Mucosa of descending colon (tissue), 3 donors: ENCODE results near the gene EGLN3. TPM values are rescaled to one million over a fixed set of nuclear protein-coding genes. Genes with fewer than 3 reads are reported as not detected.

ENCODE experiments used
- ATAC-seq: fragments of 200-7000 bp; cut with Tn5 transposase; one replicate; pipeline ENCODE4 v1.9.1; 2020; ENCODE audit warnings: mild to moderate bottlenecking, moderate library complexity
- DNase-seq, 3 donors: peaks; one replicate each; pipeline ENCODE4 v3.0.0-alpha.2; 2020
- H3K36me3 ChIP-seq: fragments of 200-600 bp; one replicate; pipeline ENCODE4 v1.8.0; 2021; ENCODE audit warnings: low read depth, mild to moderate bottlenecking
- H3K4me1 ChIP-seq: fragments of 200-600 bp; one replicate; pipeline ENCODE4 v1.8.0; 2021; ENCODE audit warnings: low read depth, mild to moderate bottlenecking
- H3K4me3 ChIP-seq: fragments of 200-600 bp; one replicate; pipeline ENCODE4 v1.8.0; 2021; ENCODE audit warnings: mild to moderate bottlenecking
- H3K9me3 ChIP-seq: fragments of 200-600 bp; one replicate; pipeline ENCODE4 v1.8.0; 2021; ENCODE audit warnings: mild to moderate bottlenecking
- intact Hi-C, 2 donors: fragments of 100-400 bp; cut with DNase I in 1 of 2; cut with micrococcal nuclease in 1 of 2; formaldehyde crosslinking; loops; one replicate each; pipeline versions ENCODE4 v1.11.0 to v1.11.1; 2022; cut with DNase I, micrococcal nuclease
- total RNA-seq, 3 donors: library from RNA; stranded (reverse); fragmentation: NEBNext Ultra II Directional in 2 of 3; extraction: Animal tissue kit (Norgen Biotek cat#: 25700) in 2 of 3; gene quantifications; one replicate each; pipeline versions ENCODE4 v1.2.1 to v1.2.4, GENCODE V29; 2021 to 2023
- TF ChIP-seq, protein P1 (sequence below): fragments of 200-600 bp; IDR thresholded peaks from one replicate; pipeline ENCODE4 v1.8.0; 2022; ENCODE audit warnings: antibody characterized with exemption, mild to moderate bottlenecking
- donor health status: DM: no; HTN: no; CAD: no; lungs with moderate emphysema.
- donor health status: DM: no; HTN: no; CAD: no.
- donor health status: DM: no; HTN: yes; CAD: no.

The EGLN3 gene
- total RNA-seq, 3 donors from 2014 or later: 50.8 to 140 (median 72.8) TPM

DNA sequence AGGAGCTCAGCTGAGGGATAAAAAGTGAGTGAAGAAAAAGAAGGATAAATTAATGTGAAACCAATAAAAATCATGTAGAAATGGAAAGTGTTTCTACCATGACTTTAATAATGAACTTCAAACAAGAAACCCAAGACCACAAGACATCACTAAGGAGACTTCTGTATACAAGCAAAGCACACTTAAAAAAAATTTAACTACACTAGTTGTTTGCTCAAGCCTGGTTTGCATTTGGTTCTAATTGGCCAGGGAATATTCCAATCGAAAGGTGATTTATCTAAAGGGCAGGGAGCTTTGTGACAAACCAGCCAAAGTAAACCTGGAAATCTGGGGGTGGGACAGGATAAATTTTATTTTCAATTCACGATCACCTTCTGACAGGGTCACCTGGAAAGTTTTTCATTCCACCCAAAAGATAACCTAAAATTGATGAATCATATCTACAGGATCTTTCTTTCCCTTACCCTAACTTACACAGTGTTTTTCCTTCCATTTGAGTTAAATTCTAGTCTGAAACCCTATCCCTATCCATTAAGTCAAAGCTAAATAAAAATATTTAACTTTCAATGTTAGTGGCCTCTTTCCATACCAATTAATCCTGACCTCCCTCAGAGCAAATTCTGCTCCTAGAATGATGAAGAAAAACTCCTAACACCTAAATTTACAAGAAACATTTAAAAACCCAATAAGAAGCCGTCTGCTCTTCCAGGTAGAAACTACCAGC is 2.6 kb downstream of the EGLN3 start:
- ATAC-seq (no peak), DNase-seq (no peak)
- TF ChIP-seq, protein P1, sequence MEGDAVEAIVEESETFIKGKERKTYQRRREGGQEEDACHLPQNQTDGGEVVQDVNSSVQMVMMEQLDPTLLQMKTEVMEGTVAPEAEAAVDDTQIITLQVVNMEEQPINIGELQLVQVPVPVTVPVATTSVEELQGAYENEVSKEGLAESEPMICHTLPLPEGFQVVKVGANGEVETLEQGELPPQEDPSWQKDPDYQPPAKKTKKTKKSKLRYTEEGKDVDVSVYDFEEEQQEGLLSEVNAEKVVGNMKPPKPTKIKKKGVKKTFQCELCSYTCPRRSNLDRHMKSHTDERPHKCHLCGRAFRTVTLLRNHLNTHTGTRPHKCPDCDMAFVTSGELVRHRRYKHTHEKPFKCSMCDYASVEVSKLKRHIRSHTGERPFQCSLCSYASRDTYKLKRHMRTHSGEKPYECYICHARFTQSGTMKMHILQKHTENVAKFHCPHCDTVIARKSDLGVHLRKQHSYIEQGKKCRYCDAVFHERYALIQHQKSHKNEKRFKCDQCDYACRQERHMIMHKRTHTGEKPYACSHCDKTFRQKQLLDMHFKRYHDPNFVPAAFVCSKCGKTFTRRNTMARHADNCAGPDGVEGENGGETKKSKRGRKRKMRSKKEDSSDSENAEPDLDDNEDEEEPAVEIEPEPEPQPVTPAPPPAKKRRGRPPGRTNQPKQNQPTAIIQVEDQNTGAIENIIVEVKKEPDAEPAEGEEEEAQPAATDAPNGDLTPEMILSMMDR: no peak
- Histone ChIP-seq H3K36me3 (no peaks in the 10 kb centered on the region), H3K4me3 (no peak overlapping the region), H3K4me1 (peaks cover 17% of the 10 kb centered on the region), H3K9me3 (no peaks in the 10 kb centered on the region)
- intact Hi-C loops: no loop called here

DNA sequence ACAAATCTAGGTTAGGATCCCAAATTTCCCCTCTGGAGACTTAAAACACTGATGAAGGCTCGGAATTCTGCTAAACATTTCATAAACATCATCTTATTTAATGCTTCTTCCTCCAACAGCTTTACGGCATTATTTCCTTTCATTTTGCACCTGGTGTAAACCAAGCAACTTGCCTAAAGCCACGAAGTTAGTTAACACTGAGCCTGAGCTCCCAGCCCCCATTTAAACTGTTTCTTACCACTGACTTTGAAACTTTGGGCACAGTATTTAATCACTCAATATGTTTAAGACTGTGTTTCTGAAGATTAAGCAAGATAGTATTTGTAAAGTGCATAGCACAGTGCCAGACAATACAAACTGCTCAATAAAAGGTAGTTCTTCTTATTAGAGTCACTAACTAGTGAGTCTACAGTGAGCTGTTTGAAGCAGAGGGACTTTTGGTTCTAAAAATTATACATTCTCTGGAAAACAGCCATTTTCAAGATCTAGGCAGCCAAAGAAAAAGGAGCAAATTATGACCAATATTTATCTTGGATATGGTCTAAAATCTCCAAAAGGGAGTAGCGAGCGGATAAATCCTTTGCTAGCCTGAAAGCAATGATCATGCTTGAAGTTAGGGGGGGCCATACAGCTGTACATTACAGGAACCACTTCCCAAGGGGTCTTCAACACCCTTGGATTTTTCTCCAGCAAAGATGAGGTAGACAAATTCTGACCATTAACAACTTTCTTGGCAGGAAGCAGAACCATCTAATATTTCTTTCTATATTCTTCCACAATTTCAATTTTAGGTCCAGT is 4.0 kb downstream of the EGLN3 start:
- ATAC-seq (no peak), DNase-seq (no peak)
- no peak overlapping the region for H3K4me3 ChIP-seq
- intact Hi-C loops: no loop called here
- no peaks in the 10 kb centered on the region for H3K9me3 ChIP-seq
- TF ChIP-seq, protein P1: no peak
- H3K36me3 ChIP-seq: no peaks in the 10 kb centered on the region
- peaks cover 24% of the 10 kb centered on the region for H3K4me1 ChIP-seq

DNA sequence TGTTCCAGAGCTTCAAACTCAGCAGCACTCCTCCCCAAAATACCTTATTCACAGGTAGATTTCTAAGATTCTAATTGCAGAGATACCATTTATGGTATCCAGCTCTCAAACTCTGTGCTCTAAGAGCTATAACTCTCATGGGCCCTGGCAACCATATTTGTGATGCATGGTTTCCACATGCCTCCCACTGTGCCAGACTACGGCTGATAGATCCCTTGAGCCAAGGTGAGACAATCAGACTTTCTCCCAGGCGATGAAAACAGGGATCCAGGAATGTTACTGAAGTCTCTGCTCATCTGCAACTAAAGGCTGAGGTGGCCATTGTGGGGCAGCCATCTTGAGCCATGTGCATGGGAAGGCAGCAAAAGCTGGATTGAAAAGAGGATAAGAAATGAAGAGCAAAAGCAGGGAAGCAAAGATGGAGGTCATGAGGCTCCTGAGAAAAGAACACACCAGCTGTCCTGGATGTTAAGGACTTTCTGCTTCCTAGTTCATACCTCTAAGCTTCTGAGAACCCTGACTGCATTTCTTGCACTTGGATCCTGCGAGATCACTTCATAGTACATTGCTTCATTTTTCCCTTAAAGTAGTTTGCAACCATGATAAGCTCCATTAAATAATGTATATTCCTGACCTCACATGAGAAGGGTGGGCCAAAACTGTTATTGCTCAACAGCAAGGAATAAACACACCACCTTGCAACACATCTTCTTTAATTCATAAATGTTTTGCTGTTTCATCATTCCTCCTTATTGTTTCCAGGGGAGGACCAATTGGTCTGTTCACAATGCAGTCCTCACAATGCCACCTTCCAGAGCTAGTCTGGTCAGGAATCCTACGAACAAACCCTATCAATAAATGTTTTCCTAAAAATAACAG is 5.4 kb downstream of the EGLN3 start:
- H3K4me1 ChIP-seq: peaks cover 19% of the 10 kb centered on the region
- no peak overlapping the region for H3K4me3 ChIP-seq
- ATAC-seq: no peak

DNA sequence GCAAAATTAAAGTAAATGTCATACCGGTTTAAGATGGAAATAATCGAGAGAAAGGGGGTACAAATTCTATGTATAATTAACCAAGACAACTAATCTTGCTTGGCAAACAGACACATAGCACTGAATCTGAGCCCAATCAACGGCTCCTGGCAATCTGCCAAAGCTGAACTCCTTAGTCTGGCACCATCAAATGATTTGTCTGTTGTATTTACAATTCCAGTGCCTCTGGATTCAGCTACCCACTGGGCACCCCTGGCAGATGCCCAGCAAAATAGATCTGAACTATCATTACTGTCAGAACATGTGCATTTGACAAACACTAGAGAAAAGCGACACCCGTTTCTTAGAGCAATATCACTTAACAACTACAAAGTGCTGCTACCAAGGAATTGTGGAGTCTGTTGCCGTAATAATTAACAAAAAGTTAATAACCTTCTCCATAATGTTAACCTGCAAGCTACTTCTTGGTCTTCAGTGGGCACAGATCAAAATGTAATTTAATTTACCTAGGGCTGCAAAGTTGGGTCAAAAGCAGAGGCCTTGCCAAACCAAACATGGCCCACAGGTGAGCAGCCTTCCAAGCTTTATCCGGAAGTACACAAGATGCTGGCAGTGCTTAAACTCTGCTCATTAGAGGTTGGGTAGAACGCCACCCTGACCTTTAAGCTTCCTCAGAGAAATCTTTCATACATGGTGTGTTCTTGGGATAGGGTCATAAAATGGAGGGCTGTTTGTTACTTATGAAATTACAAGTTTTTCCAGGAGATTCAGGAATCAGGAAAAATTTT is 7.6 kb downstream of the EGLN3 start:
- peak in 2 of 3 donors; percentile 48 to 57 for DNase-seq
- intact Hi-C loops: no loop called here
- peak; percentile 75 for ATAC-seq
- TF ChIP-seq, protein P1: no peak
- Histone ChIP-seq H3K4me3 (no peak overlapping the region), H3K36me3 (no peaks in the 10 kb centered on the region), H3K4me1 (peaks cover 28% of the 10 kb centered on the region), H3K9me3 (no peaks in the 10 kb centered on the region)

More for the DNA sequence above, 5.4 kb downstream of the EGLN3 start:
- no peaks in the 10 kb centered on the region for H3K36me3 ChIP-seq
- no peaks in the 10 kb centered on the region for H3K9me3 ChIP-seq
- TF ChIP-seq, protein P1: no peak
- DNase-seq: no peak
- intact Hi-C loops: no loop called here

DNA sequence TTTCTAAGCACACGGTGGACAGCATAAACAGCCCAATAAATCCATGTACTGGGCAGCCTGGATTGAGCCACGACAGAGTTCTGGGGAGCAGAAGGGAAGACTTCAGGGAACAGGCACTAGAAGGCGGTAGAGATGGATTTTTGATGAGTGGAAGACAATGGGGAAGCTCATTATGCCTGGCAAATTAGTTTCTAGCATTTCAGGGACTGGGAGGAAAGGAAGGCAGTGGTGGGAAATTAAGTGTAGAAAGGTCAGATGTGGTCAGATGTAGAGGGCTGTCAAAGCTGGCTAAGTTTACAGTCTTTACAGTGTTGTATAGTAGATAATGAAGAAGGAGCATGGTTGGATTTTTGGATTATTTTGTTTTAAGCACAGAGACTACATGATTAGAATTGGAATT is 9.2 kb downstream of the EGLN3 start:
- Histone ChIP-seq H3K36me3 (no peaks in the 10 kb centered on the region), H3K4me3 (no peak overlapping the region), H3K9me3 (no peaks in the 10 kb centered on the region), H3K4me1 (peaks cover 30% of the 10 kb centered on the region)
- DNase-seq (no peak), ATAC-seq (no peak)
- TF ChIP-seq, protein P1: no peak
- intact Hi-C loops: no loop called here
